T-helper 1 cell treated with Interleukin-12 subunit alpha and Interleukin-12 subunit beta and Interleukin-4 antibody, amounts not matched to agents 30 μg/mL and 1 μg/mL, for 36 hours (primary cell): ENCODE measurements around the gene ZNF592.
"Not testable (repeated sequence)": the region's sequence is repeated elsewhere in the genome, so short reads cannot be mapped to it uniquely, and the experiment has no call there.

ENCODE experiments used
- H3K27ac Mint-ChIP-seq: one replicate; pipeline ENCODE4 v1.8.0; 2021; ENCODE audit warnings: mild to moderate bottlenecking, mixed read lengths
- H3K27me3 Mint-ChIP-seq: one replicate; pipeline ENCODE4 v1.8.0; 2021; ENCODE audit warnings: low read depth, mixed read lengths
- H3K36me3 Mint-ChIP-seq: one replicate; pipeline ENCODE4 v1.8.0; 2021; ENCODE audit warnings: low read depth, mixed read lengths
- H3K4me1 Mint-ChIP-seq: one replicate; pipeline ENCODE4 v1.8.0; 2021; ENCODE audit warnings: low read depth, mixed read lengths
- H3K4me3 Mint-ChIP-seq: one replicate; pipeline ENCODE4 v1.8.0; 2021; ENCODE audit warnings: mild to moderate bottlenecking, moderate library complexity, mixed read lengths
- H3K9me3 Mint-ChIP-seq: one replicate; pipeline ENCODE4 v1.8.0; 2021; ENCODE audit warnings: mixed read lengths

Gene ZNF592

DNA sequence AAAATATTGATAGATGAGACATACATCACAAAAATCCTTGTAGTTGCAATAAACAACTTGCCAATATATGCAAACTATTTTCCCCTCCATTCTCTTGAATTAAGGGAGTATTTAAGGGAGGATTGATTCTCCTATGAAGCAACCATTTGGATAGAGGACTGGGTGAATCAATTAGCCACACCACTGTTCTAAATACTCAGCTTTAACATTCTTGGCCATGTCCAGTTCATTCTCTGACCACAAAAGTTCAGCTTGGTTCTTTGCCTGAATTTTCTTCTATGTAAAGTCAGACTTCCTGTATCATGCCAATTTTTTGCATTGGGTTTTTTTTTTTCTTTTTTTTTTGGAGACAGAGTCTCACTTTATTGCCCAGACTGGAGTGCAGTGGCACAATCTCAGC, 16.6 kb upstream of the ZNF592 start:
- H3K9me3 Mint-ChIP-seq = no peaks in the 10 kb centered on the region
- no peaks in the 10 kb centered on the region for H3K27me3 Mint-ChIP-seq
- H3K36me3 Mint-ChIP-seq = peaks cover 4% of the 10 kb centered on the region
- no peak overlapping the region for H3K27ac Mint-ChIP-seq
- peaks cover 30% of the 10 kb centered on the region for H3K4me1 Mint-ChIP-seq
- no peak overlapping the region for H3K4me3 Mint-ChIP-seq

DNA sequence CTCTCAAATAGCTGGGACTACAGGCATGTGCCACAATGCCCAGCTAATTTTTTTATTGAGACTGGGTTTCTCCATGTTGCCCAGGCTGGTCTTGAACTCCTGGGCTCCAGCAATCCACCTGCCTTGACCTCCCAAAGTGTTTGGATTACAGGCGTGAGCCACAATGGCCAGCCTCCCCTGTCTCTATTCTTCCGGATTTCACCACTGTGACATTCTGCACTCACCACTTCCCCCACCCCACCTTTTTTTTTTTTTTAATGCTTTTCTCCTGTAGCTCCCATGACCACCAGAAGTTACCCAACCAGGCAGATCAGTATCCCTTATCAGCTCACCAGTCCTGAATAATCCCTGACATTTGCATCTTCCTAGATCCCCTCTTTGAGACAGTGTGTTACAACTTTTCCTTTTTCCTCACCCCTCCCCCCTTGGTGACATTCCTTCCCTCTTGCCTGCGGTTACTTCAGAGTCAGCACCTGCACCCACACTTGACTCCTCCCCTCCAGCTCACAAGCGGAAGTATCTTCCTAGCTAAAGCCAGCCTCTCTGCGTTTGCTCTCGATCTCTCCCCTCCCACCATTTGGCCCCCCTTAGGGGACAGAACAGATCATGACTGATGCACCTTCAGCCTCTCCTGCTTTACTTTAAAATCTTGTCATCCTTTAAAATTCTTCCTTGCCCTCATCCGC, 13.5 kb upstream of the ZNF592 start:
- Mint-ChIP-seq H3K36me3 (peaks cover 4% of the 10 kb centered on the region), H3K4me3 (peak overlapping the region; percentile 84), H3K9me3 (no peaks in the 10 kb centered on the region), H3K27ac (peak overlapping the region; percentile 98), H3K4me1 (peaks cover 40% of the 10 kb centered on the region), H3K27me3 (no peaks in the 10 kb centered on the region)

DNA sequence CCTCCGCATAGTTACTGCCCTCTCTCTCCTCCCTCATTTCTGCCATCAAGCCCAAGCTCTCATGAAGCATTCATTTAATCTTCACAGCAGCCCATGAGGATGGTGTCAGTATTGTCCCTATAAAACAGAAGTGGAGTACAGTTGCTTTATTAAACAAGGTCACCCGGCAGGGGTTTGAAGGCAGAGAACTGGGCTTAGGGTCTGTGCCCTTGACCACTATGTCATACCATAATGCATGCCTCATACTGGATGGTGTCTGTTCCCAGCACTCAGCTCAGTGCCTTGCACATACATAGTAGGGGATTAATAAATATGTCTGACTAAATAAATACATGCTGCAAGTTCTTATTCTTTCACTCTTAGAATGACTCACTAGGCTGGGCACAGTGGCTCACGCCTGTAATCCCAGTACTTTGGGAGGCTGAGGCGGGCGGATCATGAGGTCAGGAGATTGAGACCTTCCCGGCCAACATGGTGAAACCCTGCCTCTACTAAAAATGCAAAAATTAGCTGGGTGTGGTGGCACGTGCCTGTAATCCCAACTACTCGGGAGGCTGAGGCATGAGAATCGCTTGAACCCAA, 12.8 kb upstream of the ZNF592 start:
- not testable (repeated sequence) for H3K9me3 Mint-ChIP-seq, H3K27me3 Mint-ChIP-seq, H3K36me3 Mint-ChIP-seq
- Mint-ChIP-seq H3K27ac (peak overlapping the region; percentile 98), H3K4me3 (peak overlapping the region; percentile 84), H3K4me1 (peaks cover 40% of the 10 kb centered on the region)

DNA sequence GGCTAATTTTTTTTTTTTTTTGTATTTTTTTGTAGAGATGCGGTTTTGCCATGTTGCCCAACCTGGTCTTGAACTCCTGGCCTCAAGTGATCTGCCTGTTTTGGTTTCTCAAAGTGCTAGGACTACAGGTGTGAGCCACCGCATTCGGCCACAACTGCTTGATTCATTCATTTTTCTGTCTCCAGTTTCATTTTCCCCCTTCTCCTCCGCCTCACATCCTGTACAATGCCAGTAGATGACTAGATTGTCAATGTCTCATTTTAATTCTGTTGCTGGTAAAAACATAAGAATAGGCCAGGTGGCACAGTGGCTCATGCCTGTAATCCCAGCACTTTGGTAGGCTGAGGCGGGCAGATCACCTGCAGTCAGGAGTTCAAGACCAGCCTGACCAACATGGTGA, 12.0 kb upstream of the ZNF592 start:
- Mint-ChIP-seq H3K36me3 (peaks cover 4% of the 10 kb centered on the region), H3K9me3 (no peaks in the 10 kb centered on the region), H3K4me1 (peaks cover 42% of the 10 kb centered on the region), H3K4me3 (peak overlapping the region; percentile 45), H3K27ac (peak overlapping the region; percentile 98), H3K27me3 (no peaks in the 10 kb centered on the region)

DNA sequence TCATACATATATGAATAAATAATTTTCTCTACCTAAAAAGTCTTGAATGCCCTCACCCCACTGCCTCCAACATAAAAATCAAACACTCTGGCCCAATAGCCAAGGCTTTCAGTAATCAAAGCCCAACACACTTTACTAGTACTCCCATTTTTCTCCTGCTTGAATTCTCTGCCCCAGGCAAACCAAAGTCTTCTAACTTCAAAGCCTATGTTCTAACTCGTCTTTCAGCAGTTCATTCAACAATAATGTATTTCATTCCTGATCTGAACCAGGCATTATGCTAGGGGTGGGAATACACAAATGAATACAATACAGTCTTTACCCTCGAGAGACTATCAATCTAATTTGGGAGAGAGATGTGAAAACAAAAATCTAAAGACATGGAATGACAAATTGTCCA, 11.4 kb upstream of the ZNF592 start:
- Mint-ChIP-seq H3K4me1 (peaks cover 42% of the 10 kb centered on the region), H3K36me3 (peaks cover 4% of the 10 kb centered on the region), H3K27me3 (no peaks in the 10 kb centered on the region), H3K27ac (peak overlapping the region; percentile 42), H3K9me3 (no peaks in the 10 kb centered on the region), H3K4me3 (no peak overlapping the region)

DNA sequence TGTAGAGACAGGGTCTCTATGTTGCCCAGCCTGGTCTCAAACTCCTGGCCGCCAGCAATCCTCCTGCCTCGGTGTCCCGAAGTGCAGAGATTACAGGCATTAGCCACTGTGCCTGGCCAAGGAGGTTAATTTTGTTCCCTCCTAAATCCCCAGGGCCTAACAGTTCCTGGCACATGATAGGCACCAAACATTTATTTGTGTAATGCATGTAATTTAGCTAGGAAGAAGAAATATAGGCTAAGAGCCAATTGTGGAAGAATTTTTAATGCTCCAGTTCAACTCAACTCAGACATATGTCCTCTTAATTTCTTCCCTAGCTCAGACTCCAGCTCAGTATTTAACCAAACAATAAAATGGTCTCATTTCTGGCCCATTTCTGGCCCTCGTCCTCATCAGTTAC, 7.7 kb upstream of the ZNF592 start:
- no peak overlapping the region for H3K4me3 Mint-ChIP-seq
- no peaks in the 10 kb centered on the region for H3K27me3 Mint-ChIP-seq

DNA sequence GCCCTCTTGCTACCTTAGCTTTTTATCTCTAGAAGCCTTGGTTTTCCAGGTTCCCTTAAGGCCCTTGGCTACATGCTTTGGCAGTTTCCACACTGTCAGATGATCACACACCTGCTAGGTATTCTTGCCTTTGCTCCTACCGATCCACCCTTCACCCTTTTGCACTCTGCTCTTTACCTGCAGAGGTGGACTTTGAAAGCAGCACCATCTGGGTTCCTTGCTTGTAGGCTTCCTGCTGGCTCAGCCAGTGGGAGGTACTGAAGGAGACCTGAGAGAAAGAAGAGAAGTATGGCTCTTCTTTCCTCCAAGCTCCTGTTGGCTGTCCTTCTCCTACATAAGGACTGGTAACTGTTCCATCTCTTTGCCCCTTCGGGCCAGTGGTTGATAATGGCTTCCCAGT, 7.3 kb upstream of the ZNF592 start:
- no peaks in the 10 kb centered on the region for H3K9me3 Mint-ChIP-seq
- H3K27me3 Mint-ChIP-seq = no peaks in the 10 kb centered on the region
- peaks cover 4% of the 10 kb centered on the region for H3K36me3 Mint-ChIP-seq
- H3K27ac Mint-ChIP-seq = no peak overlapping the region
- H3K4me1 Mint-ChIP-seq = peaks cover 30% of the 10 kb centered on the region
- H3K4me3 Mint-ChIP-seq = no peak overlapping the region

More for the DNA sequence above, 7.7 kb upstream of the ZNF592 start:
- Mint-ChIP-seq H3K27ac (no peak overlapping the region), H3K36me3 (peaks cover 4% of the 10 kb centered on the region), H3K9me3 (no peaks in the 10 kb centered on the region), H3K4me1 (peaks cover 29% of the 10 kb centered on the region)

DNA sequence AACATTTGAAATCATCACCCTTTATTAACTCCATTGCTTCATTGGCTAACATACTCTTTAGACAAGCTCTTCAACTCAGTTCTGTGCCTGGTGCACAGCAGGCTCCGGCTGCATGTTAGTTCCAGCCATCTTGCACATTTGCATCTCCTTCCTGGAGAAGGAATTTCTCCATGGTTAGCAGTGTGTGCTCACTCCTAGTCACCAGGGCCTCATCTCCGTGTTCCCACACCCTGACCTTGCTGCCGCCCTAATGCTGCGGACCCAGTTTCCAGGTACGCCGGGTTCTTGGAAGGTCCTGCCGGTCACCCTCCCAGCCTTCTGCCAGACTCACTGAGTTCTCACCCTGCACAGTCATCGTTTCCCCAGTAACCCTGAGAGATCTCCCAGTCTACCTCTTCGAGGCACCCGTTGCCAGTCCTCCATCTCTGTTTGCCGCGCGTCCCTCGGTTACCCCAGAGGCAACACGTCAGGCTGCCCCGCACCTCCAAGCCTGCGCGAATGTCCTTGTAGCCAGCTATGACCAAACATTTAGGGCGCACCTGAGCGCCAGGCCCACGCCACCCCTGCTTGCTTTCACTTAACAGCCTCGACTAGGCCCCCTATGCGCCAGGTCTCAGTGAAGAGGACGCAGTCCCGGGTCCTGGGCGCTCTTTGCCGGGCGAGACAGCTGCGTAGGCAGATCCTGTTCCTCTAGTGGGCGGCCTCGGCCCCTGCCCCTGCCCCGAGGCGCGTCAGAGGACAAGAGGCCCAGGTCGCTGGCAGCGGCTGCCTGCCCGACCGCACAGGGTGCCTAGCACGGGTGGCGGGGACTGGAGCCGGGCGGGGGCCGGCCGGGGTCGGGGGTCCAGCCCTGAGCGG, 747 bp upstream of the ZNF592 start:
- Mint-ChIP-seq H3K27ac (peak overlapping the region; percentile 96), H3K4me1 (peaks cover 48% of the 10 kb centered on the region), H3K9me3 (no peaks in the 10 kb centered on the region), H3K4me3 (peak overlapping the region; percentile 89), H3K36me3 (peaks cover 20% of the 10 kb centered on the region), H3K27me3 (no peaks in the 10 kb centered on the region)

DNA sequence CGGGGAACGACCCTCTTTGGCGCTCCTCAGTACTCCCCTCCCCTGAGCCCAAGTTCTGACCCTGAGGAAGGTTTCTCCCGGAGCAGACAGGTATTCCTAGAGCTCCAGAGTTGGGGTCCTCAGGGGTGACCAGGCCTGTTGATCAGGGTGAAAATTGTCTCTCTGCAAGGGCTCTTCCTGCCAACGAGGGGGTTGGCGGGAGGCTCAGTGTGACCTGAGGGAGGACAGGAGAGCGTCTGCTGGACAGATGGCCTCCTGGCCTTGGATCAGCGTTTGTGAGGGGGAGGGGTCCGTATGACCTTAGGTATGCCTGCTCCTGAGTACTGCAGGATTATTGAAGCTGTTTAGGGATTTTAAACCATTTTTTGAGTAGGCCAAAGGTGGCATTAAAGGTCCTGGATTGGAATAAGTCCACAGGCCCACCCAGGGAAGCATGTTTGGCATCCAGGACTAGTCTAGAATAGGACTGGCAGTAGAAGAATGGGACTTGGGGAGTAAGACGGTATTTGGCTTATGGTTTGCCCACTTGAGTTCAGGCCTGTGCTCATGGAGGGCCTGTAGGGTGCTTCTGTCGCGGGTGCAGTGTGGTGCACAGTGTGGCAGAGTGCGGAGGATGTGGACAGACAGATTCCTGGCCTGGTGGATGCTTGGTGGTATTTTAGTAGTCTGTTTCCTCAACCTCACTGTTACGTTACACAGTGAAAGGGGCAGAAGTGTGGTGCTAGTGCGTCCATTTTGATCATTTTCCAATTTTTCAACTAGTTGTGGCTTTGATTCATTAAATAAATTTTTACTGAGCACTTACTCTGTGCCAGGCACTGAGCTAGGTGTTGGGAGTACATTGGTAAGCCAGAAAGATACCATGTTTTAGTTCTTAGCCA, 959 bp downstream of the ZNF592 start:
- H3K4me3 Mint-ChIP-seq = peak overlapping the region; percentile 94

DNA sequence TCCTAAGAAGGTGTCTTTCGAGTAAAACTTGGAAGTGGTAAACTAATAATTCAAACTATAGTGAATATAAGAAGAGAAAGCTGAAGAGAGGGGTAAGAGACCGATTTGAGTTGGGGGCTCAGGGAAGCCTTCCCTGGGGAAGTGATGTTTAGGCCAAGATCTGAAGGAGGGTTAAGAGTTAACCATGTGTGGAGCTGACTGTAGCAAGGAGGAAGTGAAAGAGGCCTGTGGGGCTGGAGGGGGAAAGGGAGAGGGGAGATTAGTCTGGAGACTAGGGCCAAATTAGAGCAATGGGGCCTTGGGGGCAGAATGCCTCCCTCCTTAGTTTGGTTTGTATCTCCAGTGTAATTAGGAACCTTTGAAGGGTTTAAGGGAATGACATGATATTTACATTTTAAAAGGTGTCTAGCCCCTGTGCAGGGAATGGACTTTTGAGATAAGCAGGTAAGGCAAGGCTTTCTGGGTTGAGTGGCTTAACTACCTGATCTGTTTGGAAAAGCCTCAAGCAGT, 2.2 kb downstream of the ZNF592 start:
- Mint-ChIP-seq H3K36me3 (peaks cover 25% of the 10 kb centered on the region), H3K4me3 (peak overlapping the region; percentile 94), H3K4me1 (peaks cover 50% of the 10 kb centered on the region), H3K27me3 (no peaks in the 10 kb centered on the region), H3K9me3 (no peaks in the 10 kb centered on the region), H3K27ac (peak overlapping the region; percentile 43)

More for the DNA sequence above, 959 bp downstream of the ZNF592 start:
- Mint-ChIP-seq H3K4me1 (peaks cover 48% of the 10 kb centered on the region), H3K27ac (peak overlapping the region; percentile 90), H3K36me3 (peaks cover 26% of the 10 kb centered on the region), H3K27me3 (no peaks in the 10 kb centered on the region), H3K9me3 (no peaks in the 10 kb centered on the region)

DNA sequence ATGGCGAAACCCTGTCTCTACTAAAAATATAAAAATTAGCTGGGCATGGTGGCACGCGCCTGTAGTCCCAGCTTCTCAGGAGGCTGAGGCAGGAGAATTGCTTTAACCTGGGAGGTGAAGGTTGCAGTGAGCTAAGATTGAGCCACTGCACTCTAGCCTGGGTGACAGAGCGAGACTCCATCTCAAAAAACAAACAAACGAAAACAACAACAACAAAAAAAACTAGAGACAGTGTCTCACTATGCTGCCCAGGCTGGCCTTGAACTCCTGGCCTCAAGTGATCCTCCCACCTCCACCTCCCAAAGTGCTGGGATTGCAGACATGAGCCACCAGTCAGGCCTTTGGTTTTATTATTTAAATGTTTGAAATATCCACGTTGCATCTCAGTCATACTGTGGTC, 3.3 kb downstream of the ZNF592 start:
- Mint-ChIP-seq H3K4me1 (peaks cover 47% of the 10 kb centered on the region), H3K36me3 (peaks cover 25% of the 10 kb centered on the region)
- not testable (repeated sequence) for H3K4me3 Mint-ChIP-seq, H3K27ac Mint-ChIP-seq, H3K9me3 Mint-ChIP-seq, H3K27me3 Mint-ChIP-seq

DNA sequence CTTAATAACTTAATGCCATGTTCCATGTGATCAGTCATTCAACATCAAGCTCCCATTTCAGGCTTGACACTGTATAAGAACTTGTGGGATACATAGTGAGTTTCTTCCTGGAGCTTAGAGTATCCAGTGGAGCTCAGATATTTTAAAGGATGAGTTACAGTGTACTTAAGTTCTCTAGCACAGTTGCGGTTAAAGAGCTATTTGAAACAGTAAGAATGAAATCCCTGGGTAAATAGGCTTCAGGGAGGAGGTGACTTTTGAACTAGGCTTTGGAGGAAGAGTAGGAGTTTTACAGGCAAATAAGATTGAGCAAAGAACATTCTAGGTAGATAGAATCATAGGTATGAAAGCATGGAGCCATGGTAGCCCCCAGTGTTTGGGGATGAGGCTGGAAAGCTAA, 3.8 kb downstream of the ZNF592 start:
- peak overlapping the region; percentile 38 for H3K27ac Mint-ChIP-seq

DNA sequence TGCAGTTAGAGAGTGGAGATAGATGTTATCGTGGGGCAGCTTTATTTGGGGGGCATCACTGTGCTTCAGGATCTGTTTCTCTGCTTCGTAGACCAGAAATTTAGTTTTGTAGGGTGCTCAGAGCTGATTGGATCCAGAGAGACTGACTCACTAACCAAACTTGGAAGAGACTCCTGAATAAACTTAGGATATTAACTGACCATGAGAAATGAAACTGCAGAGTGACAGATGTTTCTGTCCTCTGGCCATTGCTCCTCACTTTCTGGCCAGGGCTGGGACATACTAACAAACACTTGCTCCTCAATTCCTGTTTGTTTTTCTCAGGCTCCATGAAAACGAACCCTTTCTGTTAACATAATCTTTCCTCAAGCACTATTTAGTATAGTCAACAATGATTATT, 4.3 kb downstream of the ZNF592 start:
- H3K4me3 Mint-ChIP-seq = no peak overlapping the region
- no peaks in the 10 kb centered on the region for H3K9me3 Mint-ChIP-seq
- peaks cover 43% of the 10 kb centered on the region for H3K4me1 Mint-ChIP-seq
- H3K27me3 Mint-ChIP-seq = no peaks in the 10 kb centered on the region
- no peak overlapping the region for H3K27ac Mint-ChIP-seq
- H3K36me3 Mint-ChIP-seq = peaks cover 21% of the 10 kb centered on the region

More for the DNA sequence above, 3.8 kb downstream of the ZNF592 start:
- Mint-ChIP-seq H3K36me3 (peaks cover 25% of the 10 kb centered on the region), H3K27me3 (no peaks in the 10 kb centered on the region), H3K9me3 (no peaks in the 10 kb centered on the region), H3K4me3 (no peak overlapping the region), H3K4me1 (peaks cover 47% of the 10 kb centered on the region)

DNA sequence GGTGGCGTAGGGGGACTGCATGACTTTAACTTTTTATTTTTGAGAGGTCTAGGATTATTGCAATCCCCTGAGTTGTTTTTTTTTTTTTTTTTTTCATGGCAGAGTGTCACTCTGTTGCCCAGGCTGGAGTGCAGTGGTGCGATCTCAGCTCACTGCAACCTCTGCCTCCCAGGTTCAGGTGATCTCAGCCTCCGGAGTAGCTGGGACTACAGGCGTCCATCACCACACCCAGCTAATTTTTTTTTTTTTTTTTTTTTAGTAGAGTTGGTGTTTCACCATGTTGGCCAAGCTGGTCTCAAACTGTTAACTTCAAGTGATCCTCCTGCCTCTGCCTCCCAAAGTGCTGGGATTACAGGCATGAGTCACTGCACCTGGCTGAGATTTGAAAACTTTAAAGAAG, 6.5 kb downstream of the ZNF592 start:
- H3K4me3 Mint-ChIP-seq, H3K9me3 Mint-ChIP-seq, H3K27me3 Mint-ChIP-seq, H3K27ac Mint-ChIP-seq: not testable (repeated sequence)
- peaks cover 42% of the 10 kb centered on the region for H3K4me1 Mint-ChIP-seq
- H3K36me3 Mint-ChIP-seq = peaks cover 15% of the 10 kb centered on the region
